Neural cell (in vitro differentiated cells): ENCODE results near the gene MPI.

Experiments used
- EP300 ChIP-seq: fragments of 450-650 bp; conservative IDR thresholded peaks from 2 replicates; pipeline ENCODE4 v1.6.1; 2014; ENCODE audit warnings: antibody characterized with exemption, mild to moderate bottlenecking, moderate library complexity; ENCODE audit not compliant: poor library complexity, severe bottlenecking
- EZH2 ChIP-seq: fragments of 200-600, 300-800 bp; shearing (Covaris generic), sonication (generic); IDR thresholded peaks from 2 replicates; pipeline ENCODE4 v1.6.1; 2014; ENCODE audit warnings: antibody characterized with exemption, low read length, borderline replicate concordance, mild to moderate bottlenecking; ENCODE audit not compliant: insufficient read depth, poor library complexity, severe bottlenecking
- POLR2AphosphoS5 ChIP-seq: IDR thresholded peaks from 2 replicates; pipeline ENCODE4 v1.6.1; 2012
- RAD21 ChIP-seq: fragments of 450-650 bp; conservative IDR thresholded peaks from 2 replicates; pipeline ENCODE4 v1.6.1; 2014; ENCODE audit warnings: antibody characterized with exemption, mild to moderate bottlenecking, moderate library complexity
- TAF1 ChIP-seq: IDR thresholded peaks from 2 replicates; pipeline ENCODE4 v1.6.1; 2012; ENCODE audit warnings: low read depth
- TF ChIP-seq, protein P1 (sequence below): fragments of 450-650 bp; IDR thresholded peaks from 2 replicates; pipeline ENCODE4 v1.5.1; 2014; ENCODE audit warnings: antibody characterized with exemption, mild to moderate bottlenecking, moderate library complexity; ENCODE audit not compliant: poor library complexity, severe bottlenecking
- TF ChIP-seq, protein P2 (sequence below): IDR thresholded peaks from 2 replicates; pipeline ENCODE4 v1.6.1; 2012; ENCODE audit warnings: borderline replicate concordance

DNA sequence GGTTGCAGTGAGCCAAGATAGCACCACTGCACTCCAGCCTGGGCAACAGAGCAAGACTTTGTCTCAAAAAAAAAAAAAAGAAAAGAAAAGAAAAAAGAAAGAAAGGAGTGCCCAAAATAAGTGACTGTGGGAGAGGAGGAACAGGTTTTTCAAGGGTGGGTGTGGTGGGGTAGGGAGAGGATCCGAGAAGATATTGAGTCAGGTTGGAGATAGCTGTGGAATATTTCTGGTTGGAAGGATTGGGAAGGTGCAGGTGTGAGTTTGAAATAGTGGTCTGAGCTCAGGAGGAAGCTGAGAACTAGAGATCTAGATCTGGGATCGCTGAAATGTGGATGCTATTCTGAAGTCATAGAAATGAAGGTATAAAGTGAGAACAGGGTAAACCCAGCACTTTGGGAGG lies 24.5 kb upstream of the MPI start:
- TF ChIP-seq EZH2 (no peak), RAD21 (no peak), EP300 (no peak), POLR2AphosphoS5 (no peak), TAF1 (no peak)
- TF ChIP-seq, protein P1, sequence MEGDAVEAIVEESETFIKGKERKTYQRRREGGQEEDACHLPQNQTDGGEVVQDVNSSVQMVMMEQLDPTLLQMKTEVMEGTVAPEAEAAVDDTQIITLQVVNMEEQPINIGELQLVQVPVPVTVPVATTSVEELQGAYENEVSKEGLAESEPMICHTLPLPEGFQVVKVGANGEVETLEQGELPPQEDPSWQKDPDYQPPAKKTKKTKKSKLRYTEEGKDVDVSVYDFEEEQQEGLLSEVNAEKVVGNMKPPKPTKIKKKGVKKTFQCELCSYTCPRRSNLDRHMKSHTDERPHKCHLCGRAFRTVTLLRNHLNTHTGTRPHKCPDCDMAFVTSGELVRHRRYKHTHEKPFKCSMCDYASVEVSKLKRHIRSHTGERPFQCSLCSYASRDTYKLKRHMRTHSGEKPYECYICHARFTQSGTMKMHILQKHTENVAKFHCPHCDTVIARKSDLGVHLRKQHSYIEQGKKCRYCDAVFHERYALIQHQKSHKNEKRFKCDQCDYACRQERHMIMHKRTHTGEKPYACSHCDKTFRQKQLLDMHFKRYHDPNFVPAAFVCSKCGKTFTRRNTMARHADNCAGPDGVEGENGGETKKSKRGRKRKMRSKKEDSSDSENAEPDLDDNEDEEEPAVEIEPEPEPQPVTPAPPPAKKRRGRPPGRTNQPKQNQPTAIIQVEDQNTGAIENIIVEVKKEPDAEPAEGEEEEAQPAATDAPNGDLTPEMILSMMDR = no peak
- TF ChIP-seq, protein P2, sequence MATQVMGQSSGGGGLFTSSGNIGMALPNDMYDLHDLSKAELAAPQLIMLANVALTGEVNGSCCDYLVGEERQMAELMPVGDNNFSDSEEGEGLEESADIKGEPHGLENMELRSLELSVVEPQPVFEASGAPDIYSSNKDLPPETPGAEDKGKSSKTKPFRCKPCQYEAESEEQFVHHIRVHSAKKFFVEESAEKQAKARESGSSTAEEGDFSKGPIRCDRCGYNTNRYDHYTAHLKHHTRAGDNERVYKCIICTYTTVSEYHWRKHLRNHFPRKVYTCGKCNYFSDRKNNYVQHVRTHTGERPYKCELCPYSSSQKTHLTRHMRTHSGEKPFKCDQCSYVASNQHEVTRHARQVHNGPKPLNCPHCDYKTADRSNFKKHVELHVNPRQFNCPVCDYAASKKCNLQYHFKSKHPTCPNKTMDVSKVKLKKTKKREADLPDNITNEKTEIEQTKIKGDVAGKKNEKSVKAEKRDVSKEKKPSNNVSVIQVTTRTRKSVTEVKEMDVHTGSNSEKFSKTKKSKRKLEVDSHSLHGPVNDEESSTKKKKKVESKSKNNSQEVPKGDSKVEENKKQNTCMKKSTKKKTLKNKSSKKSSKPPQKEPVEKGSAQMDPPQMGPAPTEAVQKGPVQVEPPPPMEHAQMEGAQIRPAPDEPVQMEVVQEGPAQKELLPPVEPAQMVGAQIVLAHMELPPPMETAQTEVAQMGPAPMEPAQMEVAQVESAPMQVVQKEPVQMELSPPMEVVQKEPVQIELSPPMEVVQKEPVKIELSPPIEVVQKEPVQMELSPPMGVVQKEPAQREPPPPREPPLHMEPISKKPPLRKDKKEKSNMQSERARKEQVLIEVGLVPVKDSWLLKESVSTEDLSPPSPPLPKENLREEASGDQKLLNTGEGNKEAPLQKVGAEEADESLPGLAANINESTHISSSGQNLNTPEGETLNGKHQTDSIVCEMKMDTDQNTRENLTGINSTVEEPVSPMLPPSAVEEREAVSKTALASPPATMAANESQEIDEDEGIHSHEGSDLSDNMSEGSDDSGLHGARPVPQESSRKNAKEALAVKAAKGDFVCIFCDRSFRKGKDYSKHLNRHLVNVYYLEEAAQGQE = no peak
